Calu3 (cell line): Measurements from ENCODE around the gene RHBDF2. TPM values are rescaled to one million over a fixed set of nuclear protein-coding genes. Genes with fewer than 3 reads are reported as not detected.

Experiments
- BruUV-seq: library from RNA; stranded (reverse); fragments of 400-500 nt; replicated peaks from 2 replicates; lab custom pipeline; 2021; lab: Mats Ljungman, UMichigan
- CTCF ChIA-PET: fragments of 300-600 bp; sonication (Branson Sonifier 250); formaldehyde crosslinking; loops from one replicate; lab custom pipeline; 2022; ENCODE audit warnings: antibody characterized with exemption; lab: Charles Lee
- DNase-seq: peaks from one replicate; pipeline ENCODE4 v3.0.0; 2022
- H3K27ac Mint-ChIP-seq: one replicate; pipeline ENCODE4 v1.8.0; 2022; ENCODE audit warnings: mixed read lengths; ENCODE audit not compliant: unreplicated experiment
- H3K27me3 Mint-ChIP-seq: one replicate; pipeline ENCODE4 v1.8.0; 2022; ENCODE audit warnings: mixed read lengths; ENCODE audit not compliant: unreplicated experiment
- H3K36me3 Mint-ChIP-seq: one replicate; pipeline ENCODE4 v1.8.0; 2022; ENCODE audit warnings: mild to moderate bottlenecking, moderate library complexity, mixed read lengths; ENCODE audit not compliant: insufficient read depth, unreplicated experiment
- H3K4me1 Mint-ChIP-seq: one replicate; pipeline ENCODE4 v1.8.0; 2022; ENCODE audit warnings: mild to moderate bottlenecking, low read depth, mixed read lengths; ENCODE audit not compliant: unreplicated experiment
- H3K4me3 Mint-ChIP-seq: one replicate; pipeline ENCODE4 v1.8.0; 2022; ENCODE audit warnings: mild to moderate bottlenecking, low read depth, moderate library complexity, mixed read lengths; ENCODE audit not compliant: unreplicated experiment
- H3K9me3 Mint-ChIP-seq: one replicate; pipeline ENCODE4 v1.8.0; 2022; ENCODE audit warnings: low read depth, mixed read lengths; ENCODE audit not compliant: unreplicated experiment
- intact Hi-C: fragments of 100-400 bp; cut with micrococcal nuclease; formaldehyde crosslinking; loops from one replicate; pipeline ENCODE4 v1.10.0; 2022; ENCODE audit not compliant: unreplicated experiment
- total RNA-seq: library from RNA; stranded (reverse); gene quantifications from 2 replicates; pipeline ENCODE4 v1.2.3, GENCODE V29; 2022
- TF ChIP-seq, protein P1 (sequence below): fragments of 200-600 bp; IDR thresholded peaks from one replicate; pipeline ENCODE4 v1.8.0; 2022; ENCODE audit warnings: antibody characterized with exemption; ENCODE audit not compliant: unreplicated experiment

Gene RHBDF2
- total RNA-seq, 1 experiment from 2014 or later, result 47.7 TPM

- Mint-ChIP-seq H3K4me3 (peak overlapping the region; percentile 24), H3K9me3 (no peaks in the 10 kb centered on the region), H3K27ac (peak overlapping the region; percentile 58), H3K4me1 (peaks cover 30% of the 10 kb centered on the region), H3K27me3 (no peaks in the 10 kb centered on the region), H3K36me3 (no peaks in the 10 kb centered on the region)
- intact Hi-C loops, result no loop called here
- DNase-seq, result no peak
- BruUV-seq, result no TSS peak
- CTCF ChIA-PET, result interaction anchor here (0.6 to 1.5 kb wide), 3 partner anchors 8 to 140 kb away, joined by 3 to 5 read pairs (median 3); partner anchors contain the start of genes PRPSAP1 and RHBDF2
- TF ChIP-seq, protein P1, sequence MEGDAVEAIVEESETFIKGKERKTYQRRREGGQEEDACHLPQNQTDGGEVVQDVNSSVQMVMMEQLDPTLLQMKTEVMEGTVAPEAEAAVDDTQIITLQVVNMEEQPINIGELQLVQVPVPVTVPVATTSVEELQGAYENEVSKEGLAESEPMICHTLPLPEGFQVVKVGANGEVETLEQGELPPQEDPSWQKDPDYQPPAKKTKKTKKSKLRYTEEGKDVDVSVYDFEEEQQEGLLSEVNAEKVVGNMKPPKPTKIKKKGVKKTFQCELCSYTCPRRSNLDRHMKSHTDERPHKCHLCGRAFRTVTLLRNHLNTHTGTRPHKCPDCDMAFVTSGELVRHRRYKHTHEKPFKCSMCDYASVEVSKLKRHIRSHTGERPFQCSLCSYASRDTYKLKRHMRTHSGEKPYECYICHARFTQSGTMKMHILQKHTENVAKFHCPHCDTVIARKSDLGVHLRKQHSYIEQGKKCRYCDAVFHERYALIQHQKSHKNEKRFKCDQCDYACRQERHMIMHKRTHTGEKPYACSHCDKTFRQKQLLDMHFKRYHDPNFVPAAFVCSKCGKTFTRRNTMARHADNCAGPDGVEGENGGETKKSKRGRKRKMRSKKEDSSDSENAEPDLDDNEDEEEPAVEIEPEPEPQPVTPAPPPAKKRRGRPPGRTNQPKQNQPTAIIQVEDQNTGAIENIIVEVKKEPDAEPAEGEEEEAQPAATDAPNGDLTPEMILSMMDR, result no peak
Observed at GRCh38 chr17:76493505-76494167, 7.6 kb downstream of the RHBDF2 start.

- DNase-seq, result peak; percentile 39
- intact Hi-C loops, result no loop called here
- CTCF ChIA-PET, result interaction anchor here (0.6 to 1.5 kb wide), 3 partner anchors 9 to 139 kb away, joined by 3 to 5 read pairs (median 3); partner anchors contain the start of genes PRPSAP1 and RHBDF2
- peak overlapping the region; percentile 24 for H3K4me3 Mint-ChIP-seq
- H3K27ac Mint-ChIP-seq, result peak overlapping the region; percentile 58
- no peaks in the 10 kb centered on the region for H3K9me3 Mint-ChIP-seq
- H3K4me1 Mint-ChIP-seq, result peaks cover 25% of the 10 kb centered on the region
- H3K27me3 Mint-ChIP-seq, result no peaks in the 10 kb centered on the region
- BruUV-seq, result no TSS peak
- TF ChIP-seq, protein P1, result no peak
- no peaks in the 10 kb centered on the region for H3K36me3 Mint-ChIP-seq
Observed at GRCh38 chr17:76492989-76493501, 8.2 kb downstream of the RHBDF2 start.

GRCh38 chr17:76492123-76492988, 8.9 kb downstream of the RHBDF2 start:
- intact Hi-C loops, result no loop called here
- Mint-ChIP-seq H3K4me3 (peak overlapping the region; percentile 24), H3K27me3 (no peaks in the 10 kb centered on the region), H3K27ac (peak overlapping the region; percentile 58), H3K4me1 (peaks cover 18% of the 10 kb centered on the region), H3K9me3 (no peaks in the 10 kb centered on the region), H3K36me3 (no peaks in the 10 kb centered on the region)
- CTCF ChIA-PET, result interaction anchor here (1.4 to 1.5 kb wide), 2 partner anchors 9 to 139 kb away, joined by 3 read pairs; partner anchors contain the start of genes PRPSAP1 and RHBDF2
- no TSS peak for BruUV-seq
- TF ChIP-seq, protein P1, result no peak
- no peak for DNase-seq
